GM21390 (cell line): ENCODE measurements around the gene PLA2G2E.
"Not testable (repeated sequence)": the region's sequence is repeated elsewhere in the genome, so short reads cannot be mapped to it uniquely, and the experiment has no call there.

Source experiments
- ATAC-seq: cut with Tn5 transposase; IDR thresholded peaks from one replicate; pipeline ENCODE4 v1.9.1; 2021; ENCODE audit not compliant: unreplicated experiment

Gene PLA2G2E

GRCh38 chr1:19888112-19888511 is 35.3 kb downstream of the PLA2G2E start:
- no peak for ATAC-seq

DNA sequence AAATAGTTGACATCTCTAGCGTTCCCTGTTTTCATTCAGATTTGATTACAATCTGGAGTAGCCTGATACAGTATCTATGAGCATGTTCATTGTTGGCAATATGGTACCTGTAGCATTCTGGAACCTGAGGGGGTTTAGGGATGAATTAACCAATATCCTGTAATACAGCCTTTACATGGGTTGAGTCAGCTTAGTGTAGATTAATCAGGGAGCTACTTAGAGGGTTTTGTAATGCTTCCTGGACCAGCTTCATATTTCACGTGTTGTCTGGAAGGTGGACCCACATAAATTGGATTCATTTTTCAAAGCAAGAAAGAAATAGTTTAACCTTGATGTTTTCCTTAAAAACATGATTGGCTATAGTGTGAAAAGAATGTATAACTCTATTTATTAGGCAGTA is 37.6 kb downstream of the PLA2G2E start:
- no peak for ATAC-seq

GRCh38 chr1:19884312-19884711 is 39.1 kb downstream of the PLA2G2E start:
- ATAC-seq: no peak

- ATAC-seq: peak; percentile 83
These were observed 41.0 kb downstream of the PLA2G2E start, which contains the start of gene OTUD3 for GRCh38 chr1:19882111-19883071. TSS of gene OTUD3 (plus strand) at chr1:19882395. CDS start at chr1:19882514, 119 bp downstream.

DNA sequence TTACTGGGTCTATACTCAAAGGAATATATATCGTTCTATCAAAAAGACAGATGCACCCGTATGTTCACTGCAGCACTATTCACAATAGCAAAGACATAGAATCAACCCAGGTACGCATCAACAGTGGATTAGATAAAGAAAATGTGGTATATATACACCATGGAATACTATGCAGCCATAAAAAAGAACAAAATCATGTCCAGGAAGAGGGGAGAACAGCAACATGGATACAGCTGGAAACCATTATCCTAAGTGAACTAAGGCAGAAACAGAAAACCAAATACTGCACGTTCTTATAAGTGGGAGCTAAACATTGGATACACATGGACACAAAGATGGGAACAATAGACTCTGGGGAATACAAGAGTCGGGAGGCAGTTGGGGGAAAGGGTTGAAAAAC is 42.6 kb downstream of the PLA2G2E start:
- ATAC-seq: not testable (repeated sequence)

- no peak for ATAC-seq
These were observed 43.8 kb downstream of the PLA2G2E start for GRCh38 chr1:19879661-19880060.

GRCh38 chr1:19879227-19879626 is 44.2 kb downstream of the PLA2G2E start:
- no peak for ATAC-seq

DNA sequence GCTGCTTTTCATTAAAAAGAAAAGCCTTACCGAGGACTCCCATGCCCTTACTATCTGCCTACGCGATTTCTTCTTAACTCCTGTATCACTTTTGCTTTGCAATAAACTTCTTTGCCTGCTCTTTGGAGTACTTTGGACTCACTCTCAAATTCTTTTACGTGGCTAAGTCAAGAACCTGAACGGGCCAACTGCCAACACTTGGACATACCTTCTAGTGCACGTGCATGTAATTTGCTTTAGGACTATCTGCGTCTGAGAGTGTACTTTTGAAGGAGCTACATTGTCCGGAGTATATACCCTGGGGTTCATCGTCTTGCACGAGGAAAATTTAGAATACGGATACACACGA is 44.8 kb downstream of the PLA2G2E start:
- ATAC-seq: no peak

DNA sequence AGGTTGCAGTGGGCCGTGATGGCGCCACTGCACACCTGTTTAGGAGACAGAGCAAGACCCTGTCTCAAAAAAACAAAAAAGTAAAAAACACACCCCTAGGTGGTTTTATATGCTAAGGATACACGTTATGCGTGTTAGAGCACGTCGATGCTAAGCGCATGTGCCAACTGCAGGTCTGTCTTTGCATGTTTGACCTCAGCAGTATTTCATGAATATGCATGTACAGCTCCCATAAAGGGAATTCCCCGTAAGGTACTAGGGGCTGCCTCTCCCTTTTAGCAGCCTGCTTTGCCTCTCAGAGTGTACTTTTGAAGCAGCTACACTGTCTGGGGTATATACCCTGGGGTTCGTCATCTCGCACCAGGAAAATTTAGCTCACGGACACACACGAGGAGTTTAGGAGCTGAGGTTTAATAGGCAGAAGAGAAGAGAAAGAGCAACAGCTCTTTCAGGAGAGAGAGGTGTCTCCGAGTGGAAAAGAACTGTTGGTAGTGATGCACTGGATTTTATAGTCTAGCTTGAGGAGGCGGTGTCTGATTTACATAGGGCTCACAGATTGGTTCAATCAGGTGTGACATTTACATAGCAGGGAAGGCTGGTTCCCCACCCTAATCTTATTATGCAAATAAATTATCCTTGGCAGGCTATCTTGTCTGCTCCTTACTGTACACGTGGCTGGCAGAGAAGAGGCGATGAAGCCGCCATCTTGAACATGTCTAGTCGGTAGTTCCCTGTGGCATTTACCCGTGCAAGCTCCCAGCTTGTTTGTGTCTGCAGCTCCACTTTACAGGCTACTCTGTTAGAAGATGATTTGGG is 45.4 kb downstream of the PLA2G2E start:
- ATAC-seq: no peak

DNA sequence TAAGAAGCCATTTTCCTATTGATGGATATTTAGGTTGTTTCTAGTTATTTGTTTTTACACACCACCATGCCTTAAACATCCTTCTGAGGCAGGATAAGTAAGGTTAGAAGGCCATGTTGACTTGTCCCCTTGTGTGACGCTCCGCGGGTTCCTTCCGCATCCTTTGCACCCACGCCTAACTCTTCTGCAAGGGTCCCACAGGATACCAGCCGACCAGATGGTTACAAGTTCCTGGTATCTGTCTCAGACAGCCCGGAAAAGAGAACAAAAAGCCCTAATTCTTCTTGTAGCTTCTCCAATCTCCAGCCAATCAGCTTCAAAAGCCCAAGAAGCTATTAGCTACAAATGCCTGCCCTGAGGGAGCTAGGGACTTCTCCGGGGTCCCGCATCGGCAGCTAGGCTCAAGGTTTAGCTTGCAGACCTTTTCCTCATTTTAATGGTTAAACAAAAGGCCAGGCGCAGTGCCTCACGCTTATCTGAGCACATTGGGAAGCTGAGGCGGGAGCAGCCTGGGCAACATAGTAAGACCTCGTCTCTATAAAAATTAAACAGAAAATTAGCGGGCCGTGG is 46.2 kb downstream of the PLA2G2E start:
- no peak for ATAC-seq

DNA sequence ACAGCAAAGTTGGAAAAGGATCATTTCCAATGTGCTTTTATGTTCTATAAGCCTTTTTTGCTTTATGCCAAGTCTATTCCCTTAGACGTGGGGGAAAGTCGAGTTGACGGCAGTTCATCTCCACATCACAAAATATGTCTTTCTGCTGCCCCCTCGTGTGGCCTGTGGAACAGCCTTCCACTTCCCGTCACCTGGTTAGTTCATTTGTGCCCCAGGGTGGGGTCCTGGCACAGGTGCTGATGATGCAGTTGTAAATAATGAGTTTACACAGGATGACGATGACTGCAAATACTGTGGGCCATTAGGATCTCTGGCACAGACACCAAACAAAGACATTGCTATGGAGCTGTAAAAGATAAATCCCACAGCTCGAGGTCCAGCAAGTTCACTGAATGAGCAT is 51.2 kb downstream of the PLA2G2E start:
- ATAC-seq: no peak
